GM23338 (cell line): ENCODE data around the gene APOL3. TPM values are rescaled to one million over a fixed set of nuclear protein-coding genes. Genes with fewer than 3 reads are reported as not detected.
"Not testable (repeated sequence)": the region's sequence is repeated elsewhere in the genome, so short reads cannot be mapped to it uniquely, and the experiment has no call there.

Source experiments
- ATAC-seq: fragments of 200-7000 bp; cut with Tn5 transposase; 3 replicates; pipeline ENCODE4 v1.9.1; 2020
- DNase-seq: peaks from one replicate; pipeline ENCODE4 v3.0.0-alpha.2; 2015; ENCODE audit warnings: low spot score
- H2AFZ ChIP-seq: fragments of 200-600 bp; sonication (generic); 2 replicates; pipeline ENCODE4 v1.8.0; 2016; ENCODE audit warnings: antibody characterized with exemption, mild to moderate bottlenecking, moderate library complexity
- H3F3A ChIP-seq: fragments of 200-600 bp; sonication (generic); replicated peaks from 2 replicates; pipeline ENCODE4 v1.8.0; 2017; ENCODE audit warnings: antibody characterized with exemption, mixed run types, low read depth
- H3K27ac ChIP-seq: fragments of 200-600 bp; sonication (generic); 2 replicates; pipeline ENCODE4 v1.6.1; 2016; ENCODE audit warnings: low read depth
- H3K27me3 ChIP-seq: fragments of 200-600 bp; sonication (generic); 2 replicates; pipeline ENCODE4 v1.8.0; 2016; ENCODE audit warnings: mild to moderate bottlenecking, mixed run types, moderate library complexity; ENCODE audit not compliant: insufficient read depth
- H3K36me3 ChIP-seq: fragments of 200-600 bp; sonication (generic); 2 replicates; pipeline ENCODE4 v1.8.0; 2016; ENCODE audit warnings: mild to moderate bottlenecking; ENCODE audit not compliant: insufficient read depth
- H3K4me1 ChIP-seq: fragments of 200-600 bp; sonication (generic); 2 replicates; pipeline ENCODE4 v1.8.0; 2016; ENCODE audit warnings: mild to moderate bottlenecking, moderate library complexity; ENCODE audit not compliant: insufficient read depth
- H3K4me2 ChIP-seq: fragments of 200-600 bp; sonication (generic); 2 replicates; pipeline ENCODE4 v1.7.1; 2017; ENCODE audit warnings: mixed run types
- H3K4me3 ChIP-seq: fragments of 200-600 bp; sonication (generic); 2 replicates; pipeline ENCODE4 v1.6.1; 2016; ENCODE audit warnings: mixed run types
- H3K79me2 ChIP-seq: fragments of 200-600 bp; sonication (generic); replicated peaks from 2 replicates; pipeline ENCODE4 v1.8.0; 2017; ENCODE audit warnings: mild to moderate bottlenecking; ENCODE audit not compliant: insufficient read depth
- H3K9me2 ChIP-seq: fragments of 200-600 bp; sonication (generic); 2 replicates; pipeline ENCODE4 v1.8.0; 2017; ENCODE audit not compliant: insufficient read depth
- H4K20me1 ChIP-seq: fragments of 200-600 bp; sonication (generic); replicated peaks from 2 replicates; pipeline ENCODE4 v1.8.0; 2017; ENCODE audit warnings: mild to moderate bottlenecking; ENCODE audit not compliant: insufficient read depth
- H3K27ac Mint-ChIP-seq: 2 replicates; pipeline ENCODE4 v1.8.0; 2020; ENCODE audit warnings: inconsistent platforms, mild to moderate bottlenecking, moderate library complexity, mixed read lengths
- H3K27me3 Mint-ChIP-seq: 3 replicates; pipeline ENCODE4 v1.8.0; 2022; ENCODE audit warnings: low read depth, mild to moderate bottlenecking, moderate library complexity, mixed read lengths, inconsistent platforms; ENCODE audit not compliant: insufficient read depth, poor library complexity
- H3K36me3 Mint-ChIP-seq: 3 replicates; pipeline ENCODE4 v1.8.0; 2021; ENCODE audit warnings: low read depth, mild to moderate bottlenecking, inconsistent platforms, moderate library complexity, mixed read lengths
- H3K4me1 Mint-ChIP-seq: 3 replicates; pipeline ENCODE4 v1.8.0; 2020; ENCODE audit warnings: mild to moderate bottlenecking, inconsistent platforms, mixed read lengths
- H3K4me3 Mint-ChIP-seq: 3 replicates; pipeline ENCODE4 v1.8.0; 2021; ENCODE audit warnings: moderate library complexity, mild to moderate bottlenecking, inconsistent platforms, mixed read lengths
- H3K9me3 Mint-ChIP-seq: 3 replicates; pipeline ENCODE4 v1.8.0; 2020; ENCODE audit warnings: moderate library complexity, mild to moderate bottlenecking, inconsistent platforms, mixed read lengths
- ETS1 ChIP-seq: IDR thresholded peaks from 2 replicates; pipeline ENCODE4 v1.6.1; 2016; ENCODE audit warnings: antibody characterized with exemption
- EZH2 ChIP-seq: fragments of 200-600 bp; sonication (generic); IDR thresholded peaks from one replicate; pipeline ENCODE4 v1.8.0; 2017; ENCODE audit warnings: antibody characterized with exemption, mild to moderate bottlenecking, low read depth; ENCODE audit not compliant: unreplicated experiment
- STAT1 ChIP-seq: IDR thresholded peaks from one replicate; pipeline ENCODE4 v1.6.1; 2016; ENCODE audit warnings: antibody characterized with exemption; ENCODE audit not compliant: unreplicated experiment
- ZNF114 ChIP-seq: fragments of 250-450 bp; sonication (Bioruptor Pico); IDR thresholded peaks from 2 replicates; pipeline ENCODE4 v1.5.0; 2020; ENCODE audit warnings: mild to moderate bottlenecking, moderate library complexity
- ZNF331 ChIP-seq: fragments of 250-450 bp; sonication (Bioruptor Pico); IDR thresholded peaks from 2 replicates; pipeline ENCODE4 v1.5.0; 2020; ENCODE audit warnings: low read depth, mild to moderate bottlenecking, moderate library complexity
- polyA plus RNA-seq: library from polyadenylated mRNA; unstranded; fragments of >200 nt; fragmentation: Nextera tagmentation; extraction: Ambion mirVana; gene quantifications from 2 replicates; pipeline ENCODE4 v1.2.1, GENCODE V29; 2016
- total RNA-seq: library from RNA; depleted of rRNA; stranded (reverse); fragments of >200 nt; shearing (Covaris generic); gene quantifications from 2 replicates; pipeline ENCODE4 v1.2.3, GENCODE V29; 2014

Gene APOL3
- total and polyA plus RNA-seq, 2 experiments from 2014 or later = not detected

- no peak for ATAC-seq
- Histone ChIP-seq H3K79me2 (no peaks in the 10 kb centered on the region), H4K20me1 (no peaks in the 10 kb centered on the region), H3K27ac (no peak within 1 kb of the TSS), H3K36me3 (no peaks in the 10 kb centered on the region), H3K4me2 (no peak within 1 kb of the TSS), H3K4me3 (no peak within 1 kb of the TSS), H3F3A (no peaks in the 10 kb centered on the region), H3K9me2 (no peaks in the 10 kb centered on the region), H3K27me3 (no peaks in the 10 kb centered on the region), H2AFZ (no peak within 1 kb of the TSS), H3K4me1 (peaks cover 8% of the 10 kb centered on the region)
- Mint-ChIP-seq H3K4me3 (no peak within 1 kb of the TSS; the same call in 2 of the 3 replicates), H3K36me3 (no peaks in the 10 kb centered on the region; the same call in 2 of the 3 replicates), H3K4me1 (peaks cover 30% of the 10 kb centered on the region), H3K27ac (no peak within 1 kb of the TSS), H3K9me3 (no peaks in the 10 kb centered on the region), H3K27me3 (peaks cover 15% of the 10 kb centered on the region)
- TF ChIP-seq ZNF114 = no peak
- no peak for TF ChIP-seq EZH2
- no peak for TF ChIP-seq STAT1
- no peak for TF ChIP-seq ETS1
- TF ChIP-seq ZNF331 (CRISPR knock-in tag) = no peak
- DNase-seq = no peak
These were observed 41.2 kb upstream of the APOL3 start, which contains the start of gene APOL4 for GRCh38 chr22:36201630-36202319. APOL4 (minus strand) TSS chr22:36201809; CDS start chr22:36201734, 75 bp downstream.

GRCh38 chr22:36201025-36201424, 40.5 kb upstream of the APOL3 start:
- H4K20me1 ChIP-seq, H3K4me3 ChIP-seq, H3K27me3 ChIP-seq, H3K9me2 ChIP-seq, H3K27ac ChIP-seq, H2AFZ ChIP-seq, ATAC-seq, H3K4me2 ChIP-seq, H3K79me2 ChIP-seq, H3K4me3 Mint-ChIP-seq, H3K27ac Mint-ChIP-seq, H3K9me3 Mint-ChIP-seq, DNase-seq, H3F3A ChIP-seq, H3K36me3 Mint-ChIP-seq, H3K36me3 ChIP-seq: not testable (repeated sequence)
- Mint-ChIP-seq H3K27me3 (peaks cover 15% of the 10 kb centered on the region), H3K4me1 (peaks cover 38% of the 10 kb centered on the region)
- H3K4me1 ChIP-seq = peaks cover 14% of the 10 kb centered on the region

GRCh38 chr22:36199001-36199551, 38.5 kb upstream of the APOL3 start:
- Histone ChIP-seq H3K36me3 (no peaks in the 10 kb centered on the region), H3K4me1 (peaks cover 17% of the 10 kb centered on the region), H3K4me2 (no peak overlapping the region), H4K20me1 (no peaks in the 10 kb centered on the region), H3K27ac (no peak overlapping the region), H3K27me3 (no peaks in the 10 kb centered on the region), H3F3A (no peaks in the 10 kb centered on the region), H2AFZ (no peak overlapping the region), H3K9me2 (no peaks in the 10 kb centered on the region), H3K79me2 (no peaks in the 10 kb centered on the region), H3K4me3 (no peak overlapping the region)
- Mint-ChIP-seq H3K36me3 (no peaks in the 10 kb centered on the region; the same call in 2 of the 3 replicates), H3K4me1 (peaks cover 49% of the 10 kb centered on the region), H3K27me3 (peaks cover 17% of the 10 kb centered on the region), H3K9me3 (no peaks in the 10 kb centered on the region), H3K27ac (no peak overlapping the region), H3K4me3 (no peak overlapping the region)
- DNase-seq (no peak), ATAC-seq (no peak)
- TF ChIP-seq EZH2 (no peak), ZNF331 (CRISPR knock-in tag) (no peak)
